DND-41 (cell line): ENCODE data around the gene ERCC5.

Experiments
- EZH2 ChIP-seq: IDR thresholded peaks from 3 replicates; pipeline ENCODE4 v1.6.1; 2012; ENCODE audit warnings: borderline replicate concordance, low read depth, mild to moderate bottlenecking, moderate library complexity, low read length, inconsistent platforms; ENCODE audit not compliant: severe bottlenecking
- TF ChIP-seq, protein P1 (sequence below): IDR thresholded peaks from 2 replicates; pipeline ENCODE4 v1.5.1; 2012; ENCODE audit warnings: borderline replicate concordance, low read length, moderate library complexity, mild to moderate bottlenecking; ENCODE audit not compliant: poor library complexity, severe bottlenecking; ENCODE audit errors: extremely low read depth

GRCh38 chr13:102904408-102904862 is 58.6 kb downstream of the ERCC5 start:
- TF ChIP-seq, protein P1, sequence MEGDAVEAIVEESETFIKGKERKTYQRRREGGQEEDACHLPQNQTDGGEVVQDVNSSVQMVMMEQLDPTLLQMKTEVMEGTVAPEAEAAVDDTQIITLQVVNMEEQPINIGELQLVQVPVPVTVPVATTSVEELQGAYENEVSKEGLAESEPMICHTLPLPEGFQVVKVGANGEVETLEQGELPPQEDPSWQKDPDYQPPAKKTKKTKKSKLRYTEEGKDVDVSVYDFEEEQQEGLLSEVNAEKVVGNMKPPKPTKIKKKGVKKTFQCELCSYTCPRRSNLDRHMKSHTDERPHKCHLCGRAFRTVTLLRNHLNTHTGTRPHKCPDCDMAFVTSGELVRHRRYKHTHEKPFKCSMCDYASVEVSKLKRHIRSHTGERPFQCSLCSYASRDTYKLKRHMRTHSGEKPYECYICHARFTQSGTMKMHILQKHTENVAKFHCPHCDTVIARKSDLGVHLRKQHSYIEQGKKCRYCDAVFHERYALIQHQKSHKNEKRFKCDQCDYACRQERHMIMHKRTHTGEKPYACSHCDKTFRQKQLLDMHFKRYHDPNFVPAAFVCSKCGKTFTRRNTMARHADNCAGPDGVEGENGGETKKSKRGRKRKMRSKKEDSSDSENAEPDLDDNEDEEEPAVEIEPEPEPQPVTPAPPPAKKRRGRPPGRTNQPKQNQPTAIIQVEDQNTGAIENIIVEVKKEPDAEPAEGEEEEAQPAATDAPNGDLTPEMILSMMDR: no peak
- no peak for TF ChIP-seq EZH2
